GDM1 (cell line): ENCODE measurements around the gene MYO6.

Experiments used
- DNase-seq: peaks from one replicate; lab custom pipeline; 2025; lab: John Stamatoyannopoulos, UW

Gene MYO6

GRCh38 chr6:75947935-75948334, 198.9 kb downstream of the MYO6 start:
- DNase-seq: no peak

- no peak for DNase-seq
Observed at GRCh38 chr6:75952128-75952527, 203.1 kb downstream of the MYO6 start.

GRCh38 chr6:75963569-75963968, 214.5 kb downstream of the MYO6 start:
- no peak for DNase-seq

- no peak for DNase-seq
Observed at GRCh38 chr6:75968143-75968542, 219.1 kb downstream of the MYO6 start.
